Measurements from ENCODE around the gene CENPC. TPM values are rescaled to one million over a fixed set of nuclear protein-coding genes. Genes with fewer than 3 reads are reported as not detected.

CENPC gene
- total RNA-seq, 1 donor from 2014 or later: 26.4 TPM

GRCh38 chr4:67480810-67481209 lies 64.5 kb downstream of the CENPC start:
- TF ChIP-seq, protein P1, sequence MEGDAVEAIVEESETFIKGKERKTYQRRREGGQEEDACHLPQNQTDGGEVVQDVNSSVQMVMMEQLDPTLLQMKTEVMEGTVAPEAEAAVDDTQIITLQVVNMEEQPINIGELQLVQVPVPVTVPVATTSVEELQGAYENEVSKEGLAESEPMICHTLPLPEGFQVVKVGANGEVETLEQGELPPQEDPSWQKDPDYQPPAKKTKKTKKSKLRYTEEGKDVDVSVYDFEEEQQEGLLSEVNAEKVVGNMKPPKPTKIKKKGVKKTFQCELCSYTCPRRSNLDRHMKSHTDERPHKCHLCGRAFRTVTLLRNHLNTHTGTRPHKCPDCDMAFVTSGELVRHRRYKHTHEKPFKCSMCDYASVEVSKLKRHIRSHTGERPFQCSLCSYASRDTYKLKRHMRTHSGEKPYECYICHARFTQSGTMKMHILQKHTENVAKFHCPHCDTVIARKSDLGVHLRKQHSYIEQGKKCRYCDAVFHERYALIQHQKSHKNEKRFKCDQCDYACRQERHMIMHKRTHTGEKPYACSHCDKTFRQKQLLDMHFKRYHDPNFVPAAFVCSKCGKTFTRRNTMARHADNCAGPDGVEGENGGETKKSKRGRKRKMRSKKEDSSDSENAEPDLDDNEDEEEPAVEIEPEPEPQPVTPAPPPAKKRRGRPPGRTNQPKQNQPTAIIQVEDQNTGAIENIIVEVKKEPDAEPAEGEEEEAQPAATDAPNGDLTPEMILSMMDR (IDR thresholded peaks at IDR 0.05; ENCODE audit: unreplicated experiment): no peak
- Mint-ChIP-seq H3K27me3 (no peaks in the 10 kb centered on the region), H3K36me3 (ENCODE audit: insufficient read depth) (peaks cover 53% of the 10 kb centered on the region), H3K27ac (no peak overlapping the region), H3K4me1 (ENCODE audit: low read depth) (peaks cover 11% of the 10 kb centered on the region), H3K4me3 (ENCODE audit: low read depth) (no peak overlapping the region), H3K9me3 (ENCODE audit: low read depth) (peaks cover 43% of the 10 kb centered on the region)
- no peak for DNase-seq (ENCODE audit: low spot score, unreplicated experiment)

- no peak for DNase-seq (ENCODE audit: low spot score, unreplicated experiment)
- H3K4me3 Mint-ChIP-seq (ENCODE audit: low read depth): no peak overlapping the region
- no peaks in the 10 kb centered on the region for H3K27me3 Mint-ChIP-seq
- TF ChIP-seq, protein P1 (IDR thresholded peaks at IDR 0.05; ENCODE audit: unreplicated experiment): no peak
- H3K4me1 Mint-ChIP-seq (ENCODE audit: low read depth): peaks cover 11% of the 10 kb centered on the region
- peaks cover 23% of the 10 kb centered on the region for H3K9me3 Mint-ChIP-seq (ENCODE audit: low read depth)
- no peak overlapping the region for H3K27ac Mint-ChIP-seq
- H3K36me3 Mint-ChIP-seq (ENCODE audit: insufficient read depth): peaks cover 29% of the 10 kb centered on the region
These were observed 70.1 kb downstream of the CENPC start for GRCh38 chr4:67475155-67475554.

DNA sequence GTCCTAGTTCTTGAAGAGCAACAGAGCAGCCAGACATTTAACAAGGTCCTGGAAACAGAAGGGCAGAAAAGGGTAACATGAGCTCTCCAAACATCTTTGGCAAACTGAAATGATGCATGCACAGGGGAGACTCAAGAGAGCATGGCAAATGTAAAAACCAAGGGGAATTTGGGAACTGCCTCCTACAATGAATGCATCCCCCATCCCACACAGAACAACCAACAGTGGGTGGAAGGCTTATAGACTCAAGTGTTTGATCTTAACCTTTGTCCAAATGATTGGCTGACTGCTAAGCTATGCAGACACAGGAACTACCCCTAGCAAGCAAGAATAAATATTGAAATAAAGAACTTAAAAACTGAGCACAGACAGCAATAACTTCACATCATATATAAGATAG lies 74.4 kb downstream of the CENPC start:
- Mint-ChIP-seq H3K27me3 (no peaks in the 10 kb centered on the region), H3K36me3 (ENCODE audit: insufficient read depth) (peaks cover 4% of the 10 kb centered on the region), H3K9me3 (ENCODE audit: low read depth) (no peaks in the 10 kb centered on the region), H3K4me1 (ENCODE audit: low read depth) (no peaks in the 10 kb centered on the region), H3K4me3 (ENCODE audit: low read depth) (no peak overlapping the region), H3K27ac (no peak overlapping the region)
- TF ChIP-seq, protein P1 (IDR thresholded peaks at IDR 0.05; ENCODE audit: unreplicated experiment): no peak
- DNase-seq (ENCODE audit: low spot score, unreplicated experiment): no peak

DNA sequence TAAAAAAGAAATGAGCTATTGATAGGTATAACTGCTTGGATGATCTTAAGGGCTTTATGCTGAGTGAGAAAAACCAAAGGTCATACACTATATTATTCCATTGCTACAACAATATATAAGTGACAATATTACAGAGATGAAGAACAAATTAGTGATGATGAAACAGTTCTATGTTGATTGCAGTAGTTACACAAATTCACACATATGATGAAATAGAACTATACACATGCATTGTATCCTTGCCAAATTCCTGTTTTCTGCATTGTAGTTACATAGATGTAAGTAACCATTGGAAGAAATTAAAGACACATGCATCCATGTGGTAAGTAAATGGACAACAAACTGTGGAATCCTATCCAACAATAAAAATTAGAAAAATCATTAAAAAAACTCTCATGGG lies 76.5 kb downstream of the CENPC start:
- H3K27ac Mint-ChIP-seq: no peak overlapping the region
- H3K36me3 Mint-ChIP-seq (ENCODE audit: insufficient read depth): peaks cover 4% of the 10 kb centered on the region
- no peaks in the 10 kb centered on the region for H3K27me3 Mint-ChIP-seq
- TF ChIP-seq, protein P1 (IDR thresholded peaks at IDR 0.05; ENCODE audit: unreplicated experiment): no peak
- no peak overlapping the region for H3K4me3 Mint-ChIP-seq (ENCODE audit: low read depth)
- peaks cover 2% of the 10 kb centered on the region for H3K4me1 Mint-ChIP-seq (ENCODE audit: low read depth)
- DNase-seq (ENCODE audit: low spot score, unreplicated experiment): no peak
- H3K9me3 Mint-ChIP-seq (ENCODE audit: low read depth): no peaks in the 10 kb centered on the region

DNA sequence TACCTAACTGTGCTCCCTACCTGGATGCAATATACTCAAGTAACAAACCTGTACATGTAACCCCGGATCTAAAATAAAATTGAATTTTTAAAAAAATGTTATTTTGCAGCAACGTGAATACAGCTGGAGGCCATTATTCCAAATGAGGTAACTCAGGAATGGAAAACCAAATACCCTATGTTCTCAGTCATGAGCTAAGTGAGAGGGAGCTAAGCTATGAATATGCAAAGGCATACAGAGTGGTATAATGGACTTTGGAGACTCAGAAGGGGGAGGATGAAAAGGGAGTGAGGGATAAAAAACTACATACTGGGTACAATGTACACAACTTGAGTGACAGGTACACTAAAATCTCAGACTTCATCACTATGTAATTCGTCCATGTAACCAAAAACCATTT lies 78.6 kb downstream of the CENPC start:
- H3K9me3 Mint-ChIP-seq (ENCODE audit: low read depth): no peaks in the 10 kb centered on the region
- peaks cover 4% of the 10 kb centered on the region for H3K36me3 Mint-ChIP-seq (ENCODE audit: insufficient read depth)
- TF ChIP-seq, protein P1 (IDR thresholded peaks at IDR 0.05; ENCODE audit: unreplicated experiment): no peak
- no peak for DNase-seq (ENCODE audit: low spot score, unreplicated experiment)
- no peak overlapping the region for H3K27ac Mint-ChIP-seq
- peaks cover 5% of the 10 kb centered on the region for H3K4me1 Mint-ChIP-seq (ENCODE audit: low read depth)
- H3K27me3 Mint-ChIP-seq: no peaks in the 10 kb centered on the region
- H3K4me3 Mint-ChIP-seq (ENCODE audit: low read depth): no peak overlapping the region

Data from progenitor cell of endocrine pancreas (in vitro differentiated cells).